Breast epithelium (tissue), 3 donors: ENCODE data around the gene CALY.

Source experiments
- POLR2A ChIP-seq: fragments of 450-650 bp; IDR thresholded peaks from one replicate; pipeline ENCODE4 v1.6.1; 2016; ENCODE audit warnings: antibody characterized with exemption, mild to moderate bottlenecking, moderate library complexity
- POLR2AphosphoS5 ChIP-seq, 3 donors: sonication (generic); formaldehyde crosslinking; IDR thresholded peaks; one replicate each; pipeline ENCODE4 v1.6.1; 2017; ENCODE audit warnings: antibody characterized with exemption in 3 of 3
- TF ChIP-seq, protein P1 (sequence below), 3 donors: fragments of 450-650 bp; IDR thresholded peaks; one replicate each; pipeline ENCODE4 v1.5.1; 2016 to 2017; ENCODE audit warnings: antibody characterized with exemption in 3 of 3, mild to moderate bottlenecking in 3 of 3, moderate library complexity in 3 of 3

DNA sequence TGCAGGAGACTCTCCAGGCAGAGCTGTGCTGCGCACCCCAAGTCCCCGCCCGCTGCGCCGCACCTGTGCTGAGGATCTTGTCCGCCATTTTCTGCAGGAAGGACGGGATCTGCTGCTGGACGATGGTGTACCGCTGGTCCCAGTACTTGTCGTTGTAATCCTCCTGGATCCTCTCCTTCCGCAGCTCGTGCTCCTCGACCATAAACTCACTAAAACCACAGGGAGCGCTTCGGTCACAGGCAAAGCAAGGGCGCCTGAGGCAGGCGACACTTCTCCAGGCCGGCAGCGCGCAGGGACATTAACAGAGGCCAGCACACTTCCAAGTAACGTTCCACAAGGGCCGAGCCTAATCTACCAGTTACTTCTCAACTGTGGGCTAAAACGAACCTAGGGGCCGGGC, 46.9 kb downstream of the CALY start:
- TF ChIP-seq, protein P1, sequence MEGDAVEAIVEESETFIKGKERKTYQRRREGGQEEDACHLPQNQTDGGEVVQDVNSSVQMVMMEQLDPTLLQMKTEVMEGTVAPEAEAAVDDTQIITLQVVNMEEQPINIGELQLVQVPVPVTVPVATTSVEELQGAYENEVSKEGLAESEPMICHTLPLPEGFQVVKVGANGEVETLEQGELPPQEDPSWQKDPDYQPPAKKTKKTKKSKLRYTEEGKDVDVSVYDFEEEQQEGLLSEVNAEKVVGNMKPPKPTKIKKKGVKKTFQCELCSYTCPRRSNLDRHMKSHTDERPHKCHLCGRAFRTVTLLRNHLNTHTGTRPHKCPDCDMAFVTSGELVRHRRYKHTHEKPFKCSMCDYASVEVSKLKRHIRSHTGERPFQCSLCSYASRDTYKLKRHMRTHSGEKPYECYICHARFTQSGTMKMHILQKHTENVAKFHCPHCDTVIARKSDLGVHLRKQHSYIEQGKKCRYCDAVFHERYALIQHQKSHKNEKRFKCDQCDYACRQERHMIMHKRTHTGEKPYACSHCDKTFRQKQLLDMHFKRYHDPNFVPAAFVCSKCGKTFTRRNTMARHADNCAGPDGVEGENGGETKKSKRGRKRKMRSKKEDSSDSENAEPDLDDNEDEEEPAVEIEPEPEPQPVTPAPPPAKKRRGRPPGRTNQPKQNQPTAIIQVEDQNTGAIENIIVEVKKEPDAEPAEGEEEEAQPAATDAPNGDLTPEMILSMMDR (IDR thresholded peaks at IDR 0.05), result no peak
- TF ChIP-seq POLR2AphosphoS5 (IDR thresholded peaks at IDR 0.05) (no peak), POLR2A (no peak)
